ENCODE results near the gene TEX264. TPM values are rescaled to one million over a fixed set of nuclear protein-coding genes. Genes with fewer than 3 reads are reported as not detected.

Gene TEX264
- total RNA-seq, 1 donor from 2014 or later: 28.2 TPM

- Mint-ChIP-seq H3K9me3 (ENCODE audit: unreplicated experiment) (no peaks in the 10 kb centered on the region), H3K4me3 (ENCODE audit: unreplicated experiment) (no peak overlapping the region), H3K27me3 (ENCODE audit: low read depth, unreplicated experiment) (peaks cover 11% of the 10 kb centered on the region)
Measured at GRCh38 chr3:51703068-51703760, 32.2 kb downstream of the TEX264 start.

GRCh38 chr3:51703761-51704510 lies 32.9 kb downstream of the TEX264 start:
- DNase-seq (ENCODE audit: low read depth) (no peak), FAIRE-seq (no peak)
- Histone ChIP-seq H3K9ac (ENCODE audit: low read length) (no peak overlapping the region), H3K4me1 (ENCODE audit: insufficient read depth, low read length) (peaks cover 7% of the 10 kb centered on the region), H3K4me2 (ENCODE audit: low read length) (no peak overlapping the region), H3K4me3 (ENCODE audit: insufficient read depth, low read depth, low read length) (no peak overlapping the region), H3K27ac (ENCODE audit: low read depth, low read length) (no peak overlapping the region), H3K36me3 (ENCODE audit: insufficient read depth, low read length) (no peaks in the 10 kb centered on the region), H2AFZ (ENCODE audit: low read depth, low read length) (no peak overlapping the region), H3K79me2 (ENCODE audit: insufficient read depth, low read length) (no peaks in the 10 kb centered on the region), H3K9me3 (ENCODE audit: insufficient read depth, low read depth, low read length) (no peaks in the 10 kb centered on the region), H4K20me1 (ENCODE audit: insufficient read depth, low read length) (peaks cover 38% of the 10 kb centered on the region), H3K27me3 (ENCODE audit: insufficient read depth, low read length) (peaks cover 14% of the 10 kb centered on the region)
- TF ChIP-seq EZH2 (IDR thresholded peaks at IDR 0.05; ENCODE audit: insufficient read depth, low read length) (no peak), CTCF (IDR thresholded peaks at IDR 0.05; ENCODE audit: insufficient read depth, low read depth, low read length) (no peak)
- no peak overlapping the region for H3K4me3 Mint-ChIP-seq (ENCODE audit: unreplicated experiment)
- peaks cover 6% of the 10 kb centered on the region for H3K36me3 Mint-ChIP-seq (ENCODE audit: low read depth, unreplicated experiment)
- H3K27me3 Mint-ChIP-seq (ENCODE audit: low read depth, unreplicated experiment): peaks cover 18% of the 10 kb centered on the region
- no peak overlapping the region for H3K27ac Mint-ChIP-seq (ENCODE audit: unreplicated experiment)
- no peaks in the 10 kb centered on the region for H3K9me3 Mint-ChIP-seq (ENCODE audit: unreplicated experiment)
- no peaks in the 10 kb centered on the region for H3K4me1 Mint-ChIP-seq (ENCODE audit: low read depth, unreplicated experiment)

More at GRCh38 chr3:51703068-51703760, 32.2 kb downstream of the TEX264 start:
- Mint-ChIP-seq H3K4me1 (ENCODE audit: low read depth, unreplicated experiment) (no peaks in the 10 kb centered on the region), H3K36me3 (ENCODE audit: low read depth, unreplicated experiment) (peaks cover 12% of the 10 kb centered on the region), H3K27ac (ENCODE audit: unreplicated experiment) (no peak overlapping the region)
- Histone ChIP-seq H3K27ac (ENCODE audit: low read depth, low read length) (no peak overlapping the region), H2AFZ (ENCODE audit: low read depth, low read length) (no peak overlapping the region), H3K4me1 (ENCODE audit: insufficient read depth, low read length) (peaks cover 7% of the 10 kb centered on the region), H3K9me3 (ENCODE audit: insufficient read depth, low read depth, low read length) (no peaks in the 10 kb centered on the region), H3K36me3 (ENCODE audit: insufficient read depth, low read length) (no peaks in the 10 kb centered on the region), H3K27me3 (ENCODE audit: insufficient read depth, low read length) (peaks cover 10% of the 10 kb centered on the region), H4K20me1 (ENCODE audit: insufficient read depth, low read length) (peaks cover 44% of the 10 kb centered on the region), H3K4me3 (ENCODE audit: insufficient read depth, low read depth, low read length) (no peak overlapping the region), H3K79me2 (ENCODE audit: insufficient read depth, low read length) (no peaks in the 10 kb centered on the region), H3K4me2 (ENCODE audit: low read length) (no peak overlapping the region), H3K9ac (ENCODE audit: low read length) (no peak overlapping the region)
- DNase-seq (ENCODE audit: low read depth) (no peak), FAIRE-seq (no peak)
- no peak for TF ChIP-seq CTCF (IDR thresholded peaks at IDR 0.05; ENCODE audit: insufficient read depth, low read depth, low read length)
- TF ChIP-seq EZH2 (IDR thresholded peaks at IDR 0.05; ENCODE audit: insufficient read depth, low read length): no peak
